Activated T-helper 1 cell treated with Interleukin-2 at 50 U/mL for 16 hours (primary cell): ENCODE data around the gene GPRC5D.
A peak's percentile ranks its signal among the peaks of the same experiment; 100 is the strongest.

Experiments
- DNase-seq: peaks from one replicate; pipeline ENCODE4 v3.0.0-alpha.2; 2020; ENCODE audit warnings: low read depth

The GPRC5D gene

DNA sequence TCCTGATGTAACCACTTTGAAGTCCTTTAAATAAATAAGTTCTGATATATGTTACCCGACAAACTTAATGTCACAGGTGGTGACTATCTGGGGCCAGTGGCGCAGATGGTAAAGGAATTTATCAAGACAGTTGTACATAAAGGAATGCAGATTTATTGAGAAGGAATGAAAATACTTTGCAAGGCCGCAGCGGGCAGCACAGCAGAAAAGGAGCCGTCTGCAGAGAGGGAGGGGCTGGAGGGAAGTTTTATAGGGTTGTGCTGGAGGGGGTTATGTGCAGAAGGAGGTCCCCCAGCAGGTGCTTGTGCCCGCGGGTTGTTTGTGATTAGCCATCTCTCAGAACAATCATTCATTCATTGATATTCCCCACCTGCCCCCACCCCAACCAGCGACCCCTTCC, 17.4 kb downstream of the GPRC5D start:
- no peak for DNase-seq

- DNase-seq = no peak
These were observed 18.2 kb downstream of the GPRC5D start for GRCh38 chr12:12933742-12934141.

- no peak for DNase-seq
These were observed 21.2 kb downstream of the GPRC5D start for GRCh38 chr12:12930633-12931219.

- DNase-seq = no peak
These were observed 22.3 kb downstream of the GPRC5D start for GRCh38 chr12:12929696-12930095.

- peak; percentile 5 for DNase-seq
These were observed 24.5 kb downstream of the GPRC5D start for GRCh38 chr12:12927211-12928079.

DNA sequence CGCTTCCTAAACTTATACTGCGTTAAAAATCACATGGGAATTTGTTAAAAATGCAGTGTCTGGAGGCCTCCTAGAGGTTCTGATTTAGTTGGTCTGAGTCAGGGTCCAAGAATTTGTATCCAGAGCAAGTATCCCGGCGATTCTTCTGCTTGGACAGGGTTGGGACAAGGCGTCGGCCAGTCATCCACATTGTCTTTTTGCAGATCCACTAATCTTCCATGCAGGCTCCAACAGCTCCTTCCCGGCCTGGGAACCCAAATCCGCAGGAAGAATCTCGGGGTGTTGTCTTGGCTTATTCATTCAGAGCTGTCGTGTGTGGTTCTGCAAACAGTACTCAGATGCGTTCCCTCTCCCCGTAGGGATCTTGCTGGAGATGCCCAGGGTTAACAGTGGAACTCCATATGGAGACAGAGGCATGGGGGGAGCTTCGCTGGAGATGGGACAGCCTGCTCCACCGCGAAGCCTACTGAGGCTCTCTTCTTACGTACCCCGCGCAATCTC, 25.3 kb downstream of the GPRC5D start:
- no peak for DNase-seq

DNA sequence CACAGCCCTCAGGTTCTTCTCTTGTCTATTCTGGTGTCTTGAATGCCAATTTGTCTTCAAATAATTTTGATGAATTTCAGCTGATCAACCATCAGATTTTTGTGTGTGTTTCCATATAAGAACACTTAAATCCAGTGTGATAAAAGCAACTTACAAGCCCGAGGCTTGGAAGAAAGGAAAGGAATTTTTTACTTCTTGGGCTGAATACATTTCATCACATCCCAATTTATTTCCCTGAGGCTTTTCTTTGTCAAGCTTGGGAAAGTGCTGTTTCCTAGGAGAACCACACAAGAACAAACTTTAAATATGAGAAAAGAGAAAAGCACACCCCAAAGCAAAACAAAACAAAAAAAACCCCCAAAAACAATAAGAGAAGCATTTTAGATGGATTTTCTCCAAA, 26.6 kb downstream of the GPRC5D start:
- no peak for DNase-seq

- DNase-seq = no peak
These were observed 27.8 kb downstream of the GPRC5D start for GRCh38 chr12:12924169-12924568.

DNA sequence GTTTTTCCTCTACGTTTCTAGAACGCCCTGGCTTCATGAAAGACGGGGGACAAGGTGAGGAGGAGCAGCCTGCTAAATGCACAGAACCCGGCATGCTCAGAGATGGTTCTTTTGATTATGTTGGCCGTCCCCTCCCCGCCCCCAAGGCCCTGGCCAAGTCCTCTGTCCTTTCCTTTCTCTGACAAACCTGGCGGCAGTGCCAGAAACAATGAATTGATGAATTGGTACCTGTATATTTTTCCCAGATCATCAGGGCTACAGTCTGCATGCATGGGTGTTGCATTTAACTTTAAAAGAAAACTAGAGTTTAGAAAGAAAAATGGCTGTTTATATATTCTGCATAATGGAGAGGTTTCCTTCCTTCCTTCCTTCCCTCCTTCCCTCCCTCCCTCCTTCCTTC, 29.0 kb downstream of the GPRC5D start:
- no peak for DNase-seq

GRCh38 chr12:12922191-12922616, 29.8 kb downstream of the GPRC5D start:
- no peak for DNase-seq

DNA sequence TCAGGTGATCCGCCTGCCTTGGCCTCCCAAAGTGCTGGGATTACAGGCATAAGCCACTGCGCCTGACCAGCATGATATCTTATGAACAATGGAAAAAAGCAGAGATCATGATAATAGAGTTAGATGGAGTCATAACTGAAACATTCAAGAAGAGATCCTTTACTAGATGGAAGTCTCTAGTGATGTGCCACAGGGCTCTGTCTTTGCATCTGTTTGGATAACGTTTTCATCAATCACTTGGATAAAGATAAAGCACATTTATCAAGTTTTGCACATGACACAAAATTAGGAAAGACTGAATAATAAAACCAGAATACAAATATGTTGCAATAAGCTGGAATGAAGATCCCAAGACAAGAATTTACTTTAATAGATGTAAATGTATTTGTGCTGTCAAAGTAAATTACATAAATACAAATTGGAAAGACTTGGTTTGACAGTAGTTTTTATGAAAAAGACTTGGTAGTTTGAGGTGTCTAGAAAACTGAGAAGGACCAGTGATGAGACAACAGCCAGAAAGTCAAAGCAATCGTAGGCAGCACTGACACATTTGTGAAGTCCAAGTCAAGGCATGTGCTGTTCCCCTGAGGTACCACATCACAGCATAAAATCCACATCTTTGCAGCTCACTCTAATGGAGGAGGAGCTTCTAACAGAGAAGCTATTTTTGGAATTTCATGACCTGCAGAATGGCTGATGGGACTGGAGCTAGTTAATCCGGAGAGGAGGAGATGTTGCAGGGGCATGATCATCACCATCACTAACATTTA, 32.1 kb downstream of the GPRC5D start:
- DNase-seq = no peak

DNA sequence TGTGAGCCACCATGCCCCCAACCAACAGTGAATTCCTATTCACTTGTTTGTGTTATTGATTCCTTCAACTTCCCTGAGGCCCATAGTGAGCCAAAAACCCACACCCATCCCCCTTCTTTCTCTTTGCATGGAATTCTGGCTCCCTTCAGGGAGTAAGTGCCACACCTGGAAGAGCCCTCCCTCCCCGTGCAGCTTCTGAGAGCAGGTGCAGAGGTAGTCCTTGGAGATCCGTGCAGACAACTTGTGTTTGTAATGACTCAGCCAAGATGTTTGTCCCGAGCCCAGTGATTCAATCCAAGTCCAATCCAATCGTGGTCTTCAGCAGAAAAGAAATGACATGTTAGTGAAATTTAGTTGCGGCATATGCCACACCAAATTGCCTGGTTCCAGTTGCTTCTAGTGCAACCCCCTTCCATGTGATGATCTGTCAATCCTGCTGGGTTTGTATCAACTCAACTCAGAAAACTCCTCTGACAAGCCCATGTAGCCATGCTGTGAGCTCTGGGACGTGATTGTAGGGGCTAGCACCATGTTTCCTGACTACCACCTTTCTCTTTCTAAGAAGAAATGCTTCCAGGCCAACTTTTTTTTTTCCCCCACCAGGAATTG, 33.1 kb downstream of the GPRC5D start:
- DNase-seq = no peak

DNA sequence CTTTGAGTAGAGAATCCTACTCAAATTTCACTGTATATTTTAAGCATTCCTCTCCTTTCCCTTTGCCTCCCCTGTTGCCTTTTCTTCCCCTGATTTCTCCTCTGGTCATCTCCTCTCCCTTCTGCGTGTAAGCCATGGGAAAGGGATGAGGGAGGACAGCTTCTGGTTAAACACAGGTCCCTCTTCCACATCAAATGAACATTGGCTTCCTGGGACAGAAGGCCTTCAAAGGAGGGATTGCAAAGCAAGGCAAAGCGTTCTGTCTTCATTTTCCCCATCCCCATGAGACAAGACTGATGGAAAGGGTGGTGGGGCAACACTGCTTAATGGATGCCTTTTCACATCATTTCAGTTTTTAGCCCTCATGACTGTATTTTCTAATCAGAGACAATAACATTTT, 34.5 kb downstream of the GPRC5D start:
- no peak for DNase-seq

GRCh38 chr12:12916135-12916944, 35.6 kb downstream of the GPRC5D start:
- peak; percentile 70 for DNase-seq

DNA sequence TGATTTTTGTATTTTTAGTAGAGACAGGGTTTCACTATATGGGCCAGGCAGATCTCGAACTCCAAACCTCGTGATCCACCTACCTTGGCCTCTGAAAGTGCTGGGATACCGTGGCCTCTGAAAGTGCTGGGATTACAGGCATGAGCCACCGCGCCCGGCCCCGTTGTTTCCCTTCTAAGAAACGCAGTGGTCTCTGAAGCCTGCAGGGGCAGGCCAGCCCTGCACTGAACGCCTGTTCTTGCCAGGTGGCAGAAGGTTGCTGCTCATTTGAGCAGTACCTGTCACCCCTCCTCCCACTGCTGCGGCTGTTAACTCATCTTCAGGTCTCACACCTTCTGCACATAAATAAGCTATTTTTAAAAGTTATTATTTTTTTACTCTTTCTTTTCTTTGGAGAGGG, 36.3 kb downstream of the GPRC5D start:
- DNase-seq = no peak

DNA sequence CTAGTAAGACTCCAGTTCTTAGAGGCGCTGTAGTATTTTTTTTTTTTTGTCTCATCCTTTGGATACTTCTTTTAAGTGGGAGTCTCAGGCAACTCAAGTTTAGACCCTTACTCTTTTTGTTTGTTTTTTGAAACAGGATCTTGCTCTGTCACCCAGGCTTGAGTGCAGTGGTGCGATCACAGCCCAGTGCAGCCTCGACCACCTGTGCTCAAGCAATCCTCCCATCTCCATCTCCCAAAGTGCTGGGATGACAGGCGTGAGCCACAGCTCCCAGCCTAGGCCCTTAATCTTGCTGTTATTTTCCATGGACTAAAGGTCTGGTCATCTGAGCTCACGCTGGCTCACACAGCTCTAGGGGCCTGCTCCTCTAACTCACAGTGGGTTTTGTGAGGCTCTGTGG, 39.3 kb downstream of the GPRC5D start:
- no peak for DNase-seq

DNA sequence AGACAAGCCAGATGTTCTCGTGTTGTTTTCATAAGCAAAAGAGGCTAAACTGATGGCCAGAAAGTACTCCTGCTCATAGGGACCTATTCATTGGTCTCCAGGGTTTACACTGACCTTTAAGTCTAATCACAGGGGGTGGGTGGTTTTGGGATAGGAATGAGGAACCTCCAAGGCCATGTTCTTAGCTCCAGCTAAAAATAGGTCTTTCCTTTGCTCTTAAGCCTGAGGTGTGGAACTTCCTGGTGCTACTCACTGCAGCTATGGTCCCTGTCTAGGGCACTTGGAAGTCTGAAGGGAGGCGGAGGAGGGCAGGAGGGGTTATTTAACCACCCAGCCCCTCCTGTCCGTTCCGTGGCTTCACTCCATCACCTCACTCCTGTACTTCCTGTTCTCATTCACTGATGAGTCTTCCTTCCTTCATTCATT, 42.0 kb downstream of the GPRC5D start:
- DNase-seq = no peak

DNA sequence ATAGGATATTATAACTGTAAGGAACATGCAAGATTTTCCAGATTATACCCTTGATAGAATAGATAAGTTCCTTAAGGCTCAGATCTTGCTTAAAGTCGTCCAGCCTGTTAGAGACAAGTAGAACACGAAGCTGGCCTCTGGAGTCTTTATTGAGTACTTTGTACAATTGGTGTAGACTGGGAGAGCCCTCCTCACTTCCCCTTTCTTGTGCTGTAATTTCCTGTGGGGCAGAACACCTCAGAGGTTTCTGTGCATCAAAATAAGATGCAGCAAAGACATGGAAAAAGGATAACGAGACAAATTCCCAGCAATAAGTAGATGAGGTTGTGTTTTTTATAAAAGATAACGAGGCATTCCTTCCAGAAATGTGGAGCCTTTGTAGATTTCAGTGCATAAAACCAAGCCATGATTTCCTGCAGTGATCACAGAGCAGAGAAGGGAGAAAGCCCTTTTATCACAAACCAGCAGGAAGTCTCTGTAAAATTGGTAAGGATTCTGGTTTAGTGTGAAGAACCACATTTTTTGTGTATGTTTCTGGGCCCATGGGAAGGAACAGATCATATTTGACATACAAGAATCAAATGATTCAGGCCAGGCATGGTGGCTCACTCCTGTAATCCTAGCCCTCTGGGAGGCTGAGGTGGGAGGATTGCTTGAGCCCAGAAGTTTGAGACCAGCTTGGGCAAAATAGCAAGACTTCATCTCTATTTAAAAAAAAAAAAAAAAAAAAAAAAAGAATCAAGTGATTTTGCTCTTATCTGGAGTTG, 42.6 kb downstream of the GPRC5D start:
- DNase-seq = no peak

- DNase-seq = no peak
These were observed 43.3 kb downstream of the GPRC5D start for GRCh38 chr12:12908711-12909110.

- DNase-seq = no peak
These were observed 43.7 kb downstream of the GPRC5D start for GRCh38 chr12:12908252-12908651.

GRCh38 chr12:12907552-12907951, 44.4 kb downstream of the GPRC5D start:
- no peak for DNase-seq
